ENCODE results near the gene PACSIN3.

DNA sequence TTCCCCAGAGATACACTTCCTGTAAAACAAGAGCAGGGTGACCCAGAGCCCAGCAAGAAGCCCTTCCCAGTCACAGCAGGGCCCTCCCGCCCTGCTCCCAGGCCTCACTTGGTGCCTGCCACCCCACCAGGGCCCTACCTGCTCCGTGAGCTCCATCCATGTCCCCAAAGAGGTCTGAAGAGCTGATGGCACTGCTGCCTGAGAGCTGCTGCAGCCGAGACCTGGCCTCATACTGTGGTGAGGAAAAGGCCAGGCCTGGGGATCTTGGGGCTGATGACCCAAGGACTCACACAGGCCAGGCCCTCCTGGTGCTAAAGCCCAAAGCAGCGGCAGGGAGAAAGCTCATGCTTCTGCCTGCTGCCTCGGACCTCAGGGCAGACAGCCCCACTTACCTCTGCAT lies 19.9 kb downstream of the PACSIN3 start:
- TF ChIP-seq CTCF (IDR thresholded peaks at IDR 0.05): no peak
- no peak for TF ChIP-seq POLR2A (IDR thresholded peaks at IDR 0.05)

Measured in right lobe of liver (tissue), 4 donors.